ENCODE measurements around the gene CCDC12. TPM values are rescaled to one million over a fixed set of nuclear protein-coding genes. Genes with fewer than 3 reads are reported as not detected.

CCDC12 gene
- polyA plus RNA-seq, 1 of the 3 experiments (the other 2 are of a cell fraction) = 105 TPM

GRCh38 chr3:47007482-47008233 is 31.1 kb upstream of the CCDC12 start:
- no peaks in the 10 kb centered on the region for H3K79me2 ChIP-seq (ENCODE audit: insufficient read depth)
- POLR2A ChIA-PET = no interaction called here
- peaks cover 0 to 15% of the 10 kb centered on the region in 2 experiments; a peak in 1 of 4 replicates for H3K4me1 ChIP-seq (ENCODE audit: control insufficient read depth in 1 of 2, insufficient read depth in 2 of 2, low read depth in 1 of 2, low read length in 1 of 2)
- H3K27ac ChIP-seq (ENCODE audit: low read depth in 2 of 2, low read length in 1 of 2) = no peak overlapping the region
- WGBS (ENCODE audit: low lambda C conversion rate) = 94% methylated on average over 7 of the region's 16 CpGs
- H3K36me3 ChIP-seq (replicated peaks in 1 of 2; ENCODE audit: control insufficient read depth in 1 of 2, insufficient read depth in 2 of 2, low read length in 1 of 2) = peaks cover 0 to 2% of the 10 kb centered on the region in 2 experiments
- no peak overlapping the region for H2AFZ ChIP-seq (ENCODE audit: low read depth)
- H3K9ac ChIP-seq = no peak overlapping the region
- H3K4me3 ChIP-seq (ENCODE audit: low read depth in 2 of 2, low read length in 1 of 2) = no peak overlapping the region
- no peaks in the 10 kb centered on the region for H3K9me2 ChIP-seq
- DNase-seq = peak; percentile 26
- CTCF ChIA-PET = interaction anchor here (1.0 to 4.7 kb wide), 6 partner anchors 9 to 98 kb away, joined by 3 to 16 read pairs (median 6); partner anchors contain the start of gene NBEAL2
- H3F3A ChIP-seq (replicated peaks; ENCODE audit: insufficient read depth) = no peaks in the 10 kb centered on the region
- H4K20me1 ChIP-seq (ENCODE audit: insufficient read depth) = no peaks in the 10 kb centered on the region
- no peak overlapping the region for H3K4me2 ChIP-seq
- TF ChIP-seq IRF3 (IDR thresholded peaks at IDR 0.05; ENCODE audit: low read depth, low read length) = no peak
- no peaks in the 10 kb centered on the region for H3K27me3 ChIP-seq (ENCODE audit: insufficient read depth)
- no peaks in the 10 kb centered on the region for H3K9me3 ChIP-seq

GRCh38 chr3:47007001-47007400 is 30.5 kb upstream of the CCDC12 start:
- TF ChIP-seq USF1 (IDR thresholded peaks at IDR 0.05; ENCODE audit: borderline replicate concordance, low read depth) (no peak), PBX3 (IDR thresholded peaks at IDR 0.05) (no peak), RCOR1 (IDR thresholded peaks at IDR 0.05; ENCODE audit: low read length) (no peak), CHD2 (IDR thresholded peaks at IDR 0.05; ENCODE audit: low read length, partially characterized antibody) (no peak)
- TF ChIP-seq, protein P1, sequence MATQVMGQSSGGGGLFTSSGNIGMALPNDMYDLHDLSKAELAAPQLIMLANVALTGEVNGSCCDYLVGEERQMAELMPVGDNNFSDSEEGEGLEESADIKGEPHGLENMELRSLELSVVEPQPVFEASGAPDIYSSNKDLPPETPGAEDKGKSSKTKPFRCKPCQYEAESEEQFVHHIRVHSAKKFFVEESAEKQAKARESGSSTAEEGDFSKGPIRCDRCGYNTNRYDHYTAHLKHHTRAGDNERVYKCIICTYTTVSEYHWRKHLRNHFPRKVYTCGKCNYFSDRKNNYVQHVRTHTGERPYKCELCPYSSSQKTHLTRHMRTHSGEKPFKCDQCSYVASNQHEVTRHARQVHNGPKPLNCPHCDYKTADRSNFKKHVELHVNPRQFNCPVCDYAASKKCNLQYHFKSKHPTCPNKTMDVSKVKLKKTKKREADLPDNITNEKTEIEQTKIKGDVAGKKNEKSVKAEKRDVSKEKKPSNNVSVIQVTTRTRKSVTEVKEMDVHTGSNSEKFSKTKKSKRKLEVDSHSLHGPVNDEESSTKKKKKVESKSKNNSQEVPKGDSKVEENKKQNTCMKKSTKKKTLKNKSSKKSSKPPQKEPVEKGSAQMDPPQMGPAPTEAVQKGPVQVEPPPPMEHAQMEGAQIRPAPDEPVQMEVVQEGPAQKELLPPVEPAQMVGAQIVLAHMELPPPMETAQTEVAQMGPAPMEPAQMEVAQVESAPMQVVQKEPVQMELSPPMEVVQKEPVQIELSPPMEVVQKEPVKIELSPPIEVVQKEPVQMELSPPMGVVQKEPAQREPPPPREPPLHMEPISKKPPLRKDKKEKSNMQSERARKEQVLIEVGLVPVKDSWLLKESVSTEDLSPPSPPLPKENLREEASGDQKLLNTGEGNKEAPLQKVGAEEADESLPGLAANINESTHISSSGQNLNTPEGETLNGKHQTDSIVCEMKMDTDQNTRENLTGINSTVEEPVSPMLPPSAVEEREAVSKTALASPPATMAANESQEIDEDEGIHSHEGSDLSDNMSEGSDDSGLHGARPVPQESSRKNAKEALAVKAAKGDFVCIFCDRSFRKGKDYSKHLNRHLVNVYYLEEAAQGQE (IDR thresholded peaks at IDR 0.05; ENCODE audit: low read depth, low read length) = no peak
- TF ChIP-seq, protein P2, sequence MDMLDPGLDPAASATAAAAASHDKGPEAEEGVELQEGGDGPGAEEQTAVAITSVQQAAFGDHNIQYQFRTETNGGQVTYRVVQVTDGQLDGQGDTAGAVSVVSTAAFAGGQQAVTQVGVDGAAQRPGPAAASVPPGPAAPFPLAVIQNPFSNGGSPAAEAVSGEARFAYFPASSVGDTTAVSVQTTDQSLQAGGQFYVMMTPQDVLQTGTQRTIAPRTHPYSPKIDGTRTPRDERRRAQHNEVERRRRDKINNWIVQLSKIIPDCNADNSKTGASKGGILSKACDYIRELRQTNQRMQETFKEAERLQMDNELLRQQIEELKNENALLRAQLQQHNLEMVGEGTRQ (IDR thresholded peaks at IDR 0.05; ENCODE audit: borderline replicate concordance, low read depth, low read length) = no peak
- Histone ChIP-seq H4K20me1 (ENCODE audit: insufficient read depth) (no peaks in the 10 kb centered on the region), H3K79me2 (ENCODE audit: insufficient read depth) (no peaks in the 10 kb centered on the region), H3K9me3 (no peaks in the 10 kb centered on the region), H3K4me1 (ENCODE audit: control insufficient read depth in 1 of 2, insufficient read depth in 2 of 2, low read depth in 1 of 2, low read length in 1 of 2) (peaks cover 0 to 15% of the 10 kb centered on the region in 2 experiments; a peak in 1 of 4 replicates), H3F3A (replicated peaks; ENCODE audit: insufficient read depth) (no peaks in the 10 kb centered on the region), H3K36me3 (replicated peaks in 1 of 2; ENCODE audit: control insufficient read depth in 1 of 2, insufficient read depth in 2 of 2, low read length in 1 of 2) (peaks cover 0 to 3% of the 10 kb centered on the region in 2 experiments), H3K27ac (ENCODE audit: low read depth in 2 of 2, low read length in 1 of 2) (no peak overlapping the region), H3K27me3 (ENCODE audit: insufficient read depth) (no peaks in the 10 kb centered on the region), H3K4me2 (no peak overlapping the region), H3K9me2 (no peaks in the 10 kb centered on the region), H3K9ac (no peak overlapping the region), H3K4me3 (ENCODE audit: low read depth in 2 of 2, low read length in 1 of 2) (no peak overlapping the region), H2AFZ (ENCODE audit: low read depth) (no peak overlapping the region)
- WGBS (ENCODE audit: low lambda C conversion rate) = 80% methylated on average over 1 of the region's 3 CpGs
- CTCF ChIA-PET = interaction anchor here (1.0 to 4.7 kb wide), 5 partner anchors 9 to 97 kb away, joined by 3 to 16 read pairs (median 10); partner anchors contain the start of gene NBEAL2
- DNase-seq = peak; percentile 16
- POLR2A ChIA-PET = no interaction called here

Measured in SK-N-SH (cell line).